ENCODE measurements around the gene SWI5.

DNA sequence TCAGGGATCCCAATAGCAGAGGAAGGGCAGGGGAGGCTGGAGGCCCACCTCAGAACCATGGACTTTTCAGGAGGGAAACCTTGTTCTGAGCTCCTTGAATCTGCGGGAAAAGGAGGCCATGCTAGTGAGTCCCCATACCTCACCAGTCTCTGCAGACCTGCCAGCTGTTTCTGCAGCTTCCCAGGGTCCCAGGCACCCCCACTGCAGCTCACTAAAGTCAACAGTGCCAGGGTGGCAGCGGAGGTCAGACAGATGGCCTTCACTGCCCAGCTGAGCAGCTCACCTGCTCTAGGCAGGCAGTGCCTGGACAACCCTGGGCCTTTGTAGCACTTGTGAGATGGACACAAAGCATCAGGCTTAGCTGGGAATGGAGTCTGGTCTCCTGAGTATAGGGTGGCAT lies 59.8 kb downstream of the SWI5 start:
- TF ChIP-seq CTCF (IDR thresholded peaks at IDR 0.05) (no peak), EP300 (IDR thresholded peaks at IDR 0.05) (no peak), POLR2AphosphoS5 (IDR thresholded peaks at IDR 0.05) (no peak), POLR2A (IDR thresholded peaks at IDR 0.05) (no peak)
